ENCODE data around the gene SNX32. TPM values are rescaled to one million over a fixed set of nuclear protein-coding genes. Genes with fewer than 3 reads are reported as not detected.
A peak's percentile ranks its signal among the peaks of the same experiment; 100 is the strongest.

SNX32 gene
- polyA plus RNA-seq, 1 donor, result 1.6 TPM

GRCh38 chr11:65797711-65798110 lies 36.1 kb upstream of the SNX32 start:
- DNase-seq, result no peak

DNA sequence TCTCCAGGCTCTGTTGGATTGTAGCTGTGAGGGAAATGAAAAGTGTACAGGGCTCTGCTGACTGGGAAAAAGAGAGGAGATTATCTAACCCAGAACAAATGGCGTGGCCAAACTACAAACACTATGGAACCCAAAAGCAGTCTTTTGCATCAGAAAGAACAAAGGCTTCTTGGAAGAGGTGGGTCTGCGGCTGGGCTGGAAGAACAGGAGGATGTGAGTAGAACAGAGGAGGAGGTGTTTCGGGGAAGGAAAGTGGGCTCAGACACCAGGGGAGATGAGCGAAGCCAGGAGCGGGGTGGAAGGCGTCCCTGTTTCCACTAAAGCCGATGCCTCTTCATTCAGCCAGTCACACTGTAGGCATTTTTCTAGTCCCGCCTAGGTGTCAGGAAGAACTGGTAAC lies 34.9 kb upstream of the SNX32 start:
- no peak for DNase-seq

- DNase-seq, result no peak
These were observed 32.4 kb upstream of the SNX32 start for GRCh38 chr11:65801153-65801987.

GRCh38 chr11:65802841-65803240 lies 30.9 kb upstream of the SNX32 start:
- no peak for DNase-seq

GRCh38 chr11:65803797-65804492 lies 29.8 kb upstream of the SNX32 start:
- no peak for DNase-seq

GRCh38 chr11:65806979-65807378 lies 26.8 kb upstream of the SNX32 start:
- no peak for DNase-seq

DNA sequence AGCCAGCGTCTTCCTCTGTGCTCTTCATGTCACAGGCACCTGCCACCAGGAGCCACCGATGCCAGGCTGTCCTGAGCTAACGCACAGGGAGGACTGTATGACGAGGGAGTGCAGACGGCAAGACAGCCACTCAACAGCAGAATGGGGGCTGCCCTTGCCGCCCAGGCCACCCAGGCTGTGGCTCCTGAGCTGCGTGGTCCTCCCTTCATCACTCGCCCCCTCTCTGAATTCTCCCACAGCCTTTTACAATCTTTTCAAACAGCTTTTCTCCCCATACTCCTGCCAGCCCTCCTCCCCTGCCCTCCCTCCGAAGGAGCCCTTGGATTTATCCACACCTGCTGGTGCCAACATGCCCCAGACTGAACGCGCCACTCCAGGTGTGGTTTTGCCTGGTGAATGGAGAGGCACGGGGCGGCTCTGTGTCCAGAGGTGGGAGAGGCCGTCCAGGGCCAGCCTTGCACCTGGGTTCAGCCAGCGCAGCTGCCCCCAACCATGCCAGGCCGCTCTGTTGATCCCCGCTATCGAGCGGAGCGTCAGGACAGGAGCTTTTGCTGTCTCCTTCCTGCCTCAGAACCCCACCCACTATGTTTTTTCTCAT lies 24.9 kb upstream of the SNX32 start:
- no peak for DNase-seq

DNA sequence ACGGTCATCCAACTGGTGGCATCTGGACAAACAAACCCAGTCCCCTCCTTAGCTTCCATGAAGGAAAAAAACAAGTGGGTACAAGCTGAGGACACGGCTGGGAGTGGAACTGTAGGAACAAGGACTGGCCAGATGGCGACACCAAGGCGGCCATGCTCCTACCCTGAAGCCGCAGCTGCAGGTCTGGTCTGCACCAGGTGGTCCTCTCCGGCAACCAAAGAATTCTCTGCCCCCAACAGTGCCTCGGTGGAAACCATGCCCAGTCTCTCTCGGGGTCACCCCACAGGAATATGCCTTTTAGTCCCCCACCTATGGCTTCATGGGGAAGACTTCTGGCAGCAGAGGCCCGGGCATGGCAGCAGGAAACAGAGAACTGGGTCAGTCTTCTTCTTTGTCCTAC lies 24.3 kb upstream of the SNX32 start:
- no peak for DNase-seq

DNA sequence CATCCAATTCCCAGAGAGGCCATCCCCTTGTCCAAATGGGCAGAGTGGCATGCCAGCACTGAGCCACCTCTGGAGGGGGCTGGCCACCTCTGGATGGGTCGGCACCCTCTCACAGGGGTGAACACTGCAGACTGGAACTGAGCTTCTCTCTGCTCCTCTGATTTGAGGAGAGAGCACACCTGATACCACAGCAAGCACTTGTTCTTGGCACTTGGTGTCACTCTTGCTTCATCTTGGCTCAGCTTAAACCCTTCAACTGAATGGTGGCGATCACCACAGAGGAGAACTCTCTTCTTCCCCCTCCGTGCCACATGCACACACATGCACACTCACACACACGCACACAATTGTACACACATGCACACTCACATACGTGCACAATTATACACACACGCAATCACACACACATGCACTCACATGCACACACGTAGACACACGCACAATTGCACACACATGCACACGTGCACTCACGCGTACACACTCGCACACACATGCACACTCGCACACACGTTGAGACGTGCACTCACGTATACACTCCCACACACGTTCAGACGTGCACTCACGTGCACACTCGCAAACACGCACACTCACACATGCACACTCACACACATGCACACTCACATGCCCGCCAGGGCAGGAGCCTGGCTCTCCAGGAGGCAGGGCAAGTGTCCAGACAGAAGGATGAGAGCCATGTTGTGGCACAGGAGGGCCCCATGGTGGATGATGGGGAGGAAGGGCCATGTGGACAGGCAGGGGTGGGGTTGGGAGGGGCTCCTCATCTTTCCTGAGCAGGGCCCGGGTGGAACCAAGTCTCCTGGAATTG lies 23.5 kb upstream of the SNX32 start:
- DNase-seq, result no peak

DNA sequence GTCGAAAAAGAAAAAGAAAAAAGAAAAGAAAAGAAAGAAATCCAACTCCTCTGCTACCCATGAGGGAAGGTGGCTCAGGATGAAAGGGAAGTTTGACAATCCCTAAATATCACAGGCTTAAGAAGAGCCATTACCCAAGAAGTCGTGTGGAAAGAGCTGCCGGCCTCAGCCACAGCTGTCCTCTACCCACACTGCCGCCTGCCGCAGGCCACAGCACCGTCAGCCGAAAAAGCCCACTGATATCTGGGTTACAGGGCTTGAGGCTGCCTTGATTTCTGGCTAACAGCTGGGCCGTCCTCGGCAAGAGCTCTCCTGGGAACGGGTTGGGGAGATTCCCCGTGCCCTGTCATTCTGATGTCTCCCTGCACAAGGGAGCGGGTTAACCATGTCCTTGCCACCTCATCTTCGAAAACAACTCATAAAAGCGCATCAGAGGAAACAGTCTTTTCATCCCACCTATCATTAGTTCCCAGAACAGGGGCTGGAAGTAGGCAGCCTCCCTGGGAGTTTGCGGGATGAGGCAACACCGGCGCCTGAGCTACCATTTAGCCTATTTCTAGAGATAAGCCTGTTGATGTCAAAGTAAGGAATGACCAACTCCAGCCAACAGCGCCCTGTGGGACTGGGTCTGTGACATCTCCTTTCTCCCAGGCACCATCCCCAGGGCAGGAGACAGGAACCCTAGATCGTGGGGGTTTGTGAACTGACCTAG lies 21.8 kb upstream of the SNX32 start:
- no peak for DNase-seq

- DNase-seq, result no peak
These were observed 19.4 kb upstream of the SNX32 start for GRCh38 chr11:65814131-65814985.

- no peak for DNase-seq
These were observed 18.7 kb upstream of the SNX32 start for GRCh38 chr11:65814986-65815565.

- DNase-seq, result no peak
These were observed 17.1 kb upstream of the SNX32 start for GRCh38 chr11:65816696-65817095.

GRCh38 chr11:65817312-65817834 lies 16.4 kb upstream of the SNX32 start:
- DNase-seq, result no peak

DNA sequence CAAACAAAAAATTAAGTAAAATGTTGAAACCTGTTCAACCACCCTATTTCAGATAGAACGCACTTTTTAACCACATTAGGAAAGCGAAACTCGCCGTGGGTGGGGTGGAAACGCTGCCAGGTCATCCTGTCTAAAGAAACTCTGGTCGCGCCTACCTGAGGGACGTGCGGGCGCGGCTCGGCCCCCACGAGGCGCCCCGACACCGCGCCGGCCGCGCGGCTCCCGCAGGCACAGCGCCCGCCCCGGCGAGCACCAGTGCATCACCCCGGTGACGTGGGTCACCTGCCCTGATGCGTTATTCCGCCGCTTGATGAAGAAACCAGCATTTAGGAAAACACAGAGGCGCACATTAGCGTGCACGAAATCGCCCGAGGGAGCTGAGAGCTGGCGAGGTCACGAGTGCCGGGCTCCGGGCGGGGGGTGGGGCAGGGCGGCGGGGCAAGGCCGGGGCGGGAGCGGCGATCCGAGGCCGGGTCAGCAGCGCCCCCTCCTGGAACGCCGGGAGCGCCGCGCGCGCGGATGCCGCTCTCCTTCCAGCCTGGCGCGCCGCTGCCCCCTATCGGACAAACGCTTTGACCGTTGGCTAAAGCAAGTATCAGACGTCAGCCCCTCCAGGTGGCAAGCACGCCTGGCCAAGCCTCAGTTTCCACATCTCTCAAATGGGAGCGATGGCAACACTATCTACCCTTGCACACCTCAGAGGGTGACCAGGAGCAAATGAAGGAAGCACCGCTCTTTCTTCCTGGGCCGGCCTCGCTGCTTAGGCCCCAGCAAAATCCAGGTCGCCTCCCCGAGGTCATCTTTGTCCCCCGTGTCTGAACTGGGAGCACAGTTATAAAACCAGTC lies 15.7 kb upstream of the SNX32 start:
- peak; percentile 94 for DNase-seq

DNA sequence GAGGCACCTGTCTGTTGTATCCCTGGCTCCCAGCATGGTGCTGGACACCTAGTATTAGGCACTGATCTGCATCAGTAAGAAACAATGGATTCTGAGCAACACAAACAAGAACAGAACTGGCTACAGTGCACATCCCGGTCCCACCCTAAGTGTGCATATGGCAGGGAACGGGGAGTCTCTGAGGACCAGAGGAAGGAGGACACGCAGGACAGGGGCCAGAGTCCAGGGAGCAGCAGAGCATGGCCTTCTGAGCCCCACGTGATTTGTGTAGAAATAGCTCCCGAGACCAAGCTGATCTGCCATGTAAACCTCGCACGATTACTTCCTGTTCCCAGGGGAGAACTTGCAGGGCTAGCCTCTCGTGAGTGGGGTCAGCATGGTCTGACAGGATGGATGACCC lies 12.7 kb upstream of the SNX32 start:
- no peak for DNase-seq

DNA sequence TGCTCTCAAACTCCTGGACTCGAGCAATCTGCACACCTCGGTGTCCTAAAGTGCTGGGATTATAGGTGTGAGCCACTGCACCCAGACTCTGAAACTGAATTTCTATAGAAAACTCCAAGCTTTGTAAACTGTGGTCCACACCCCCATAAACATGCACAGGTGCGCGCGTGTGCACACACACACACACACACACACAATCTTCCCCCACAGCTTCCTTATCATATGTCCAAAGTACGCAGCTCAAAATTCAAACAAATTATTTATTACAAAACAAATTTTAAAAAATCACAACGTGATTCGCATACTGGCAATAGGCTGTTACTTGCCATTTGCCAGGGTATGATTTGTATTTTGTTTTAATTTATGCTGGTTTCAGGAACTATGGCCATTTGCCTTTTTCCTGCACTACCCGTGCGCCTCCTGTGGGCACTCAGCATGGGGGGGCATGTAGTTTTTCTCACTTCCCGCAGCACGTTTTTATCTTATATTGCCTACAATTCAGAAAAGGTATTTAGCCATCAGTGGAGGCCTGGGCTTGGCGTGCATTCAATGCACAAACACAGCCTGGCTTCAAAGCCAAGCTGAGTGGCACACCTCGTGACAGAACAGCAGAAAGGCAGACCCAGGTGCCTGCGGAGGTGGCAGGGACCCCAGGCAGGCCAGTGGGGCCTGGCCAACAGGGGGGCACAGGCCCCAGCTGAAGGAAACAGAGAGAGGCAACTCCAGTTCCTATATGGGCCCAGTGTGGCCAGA lies 10.8 kb upstream of the SNX32 start:
- DNase-seq, result no peak

GRCh38 chr11:65826984-65827735 lies 6.6 kb upstream of the SNX32 start:
- DNase-seq, result no peak

Measured in hindlimb muscle (tissue), 1 donor.